Body of pancreas (tissue), 4 donors: ENCODE results near the gene AGTRAP.

Experiments
- POLR2A ChIP-seq, 3 donors: fragments of 450-650 bp; IDR thresholded peaks; one replicate each; pipeline ENCODE4 v1.6.1; 2016; ENCODE audit warnings: antibody characterized with exemption in 3 of 3, mild to moderate bottlenecking in 2 of 3
- TF ChIP-seq, protein P1 (sequence below), 7 experiments: fragments of 450-650 bp in 4 of 7; fragments of 200-600 bp in 3 of 7; sonication (generic) in 3 of 7; IDR thresholded peaks; one replicate each; pipeline ENCODE4 v1.5.1; 2016 to 2019; ENCODE audit warnings: antibody characterized with exemption in 7 of 7

DNA sequence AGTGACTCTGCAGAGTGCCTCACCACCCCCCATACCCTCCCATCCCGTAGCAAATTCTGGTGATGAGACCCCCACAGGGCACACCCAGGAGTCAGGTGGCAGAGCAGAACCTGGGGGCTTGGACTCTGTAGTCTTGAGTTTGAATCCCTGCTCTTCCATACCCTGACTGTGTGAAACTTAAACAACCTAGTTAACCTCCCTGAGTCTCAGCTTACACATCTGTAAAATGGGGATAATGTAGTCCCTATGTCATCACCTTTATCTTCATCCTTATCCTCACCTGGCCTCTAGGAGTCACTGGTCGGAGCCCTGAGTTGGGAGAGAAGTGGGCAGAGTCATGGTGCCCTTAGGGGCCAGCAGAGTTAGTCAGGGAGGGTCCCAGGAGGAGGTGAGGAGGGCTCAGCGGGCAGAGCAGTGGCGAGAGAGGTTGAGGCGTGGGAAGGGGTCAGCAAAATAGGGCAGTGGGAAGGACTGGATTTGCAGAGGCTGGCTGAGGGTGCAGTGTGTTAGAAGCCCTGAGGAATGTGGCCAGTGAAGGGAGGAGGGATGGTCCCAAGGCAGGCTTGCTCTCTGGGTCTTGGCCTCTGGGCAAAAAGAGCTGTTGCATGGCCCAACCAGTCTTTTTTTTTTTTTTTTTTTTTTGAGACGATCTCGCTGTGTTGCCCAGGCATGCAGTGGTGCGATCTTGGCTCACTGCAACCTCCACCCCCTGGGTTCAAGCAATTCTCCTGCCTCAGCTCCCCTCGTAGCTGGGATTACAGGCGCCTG is 44.6 kb downstream of the AGTRAP start:
- TF ChIP-seq, protein P1, sequence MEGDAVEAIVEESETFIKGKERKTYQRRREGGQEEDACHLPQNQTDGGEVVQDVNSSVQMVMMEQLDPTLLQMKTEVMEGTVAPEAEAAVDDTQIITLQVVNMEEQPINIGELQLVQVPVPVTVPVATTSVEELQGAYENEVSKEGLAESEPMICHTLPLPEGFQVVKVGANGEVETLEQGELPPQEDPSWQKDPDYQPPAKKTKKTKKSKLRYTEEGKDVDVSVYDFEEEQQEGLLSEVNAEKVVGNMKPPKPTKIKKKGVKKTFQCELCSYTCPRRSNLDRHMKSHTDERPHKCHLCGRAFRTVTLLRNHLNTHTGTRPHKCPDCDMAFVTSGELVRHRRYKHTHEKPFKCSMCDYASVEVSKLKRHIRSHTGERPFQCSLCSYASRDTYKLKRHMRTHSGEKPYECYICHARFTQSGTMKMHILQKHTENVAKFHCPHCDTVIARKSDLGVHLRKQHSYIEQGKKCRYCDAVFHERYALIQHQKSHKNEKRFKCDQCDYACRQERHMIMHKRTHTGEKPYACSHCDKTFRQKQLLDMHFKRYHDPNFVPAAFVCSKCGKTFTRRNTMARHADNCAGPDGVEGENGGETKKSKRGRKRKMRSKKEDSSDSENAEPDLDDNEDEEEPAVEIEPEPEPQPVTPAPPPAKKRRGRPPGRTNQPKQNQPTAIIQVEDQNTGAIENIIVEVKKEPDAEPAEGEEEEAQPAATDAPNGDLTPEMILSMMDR (IDR thresholded peaks at IDR 0.05) = no peak
- TF ChIP-seq POLR2A (IDR thresholded peaks at IDR 0.05) = no peak
